Suprapubic skin (tissue), 4 donors: ENCODE data around the gene ATF6B. TPM values are rescaled to one million over a fixed set of nuclear protein-coding genes. Genes with fewer than 3 reads are reported as not detected.

Experiments used
- DNase-seq, 2 donors: peaks; one replicate each; pipeline ENCODE4 v3.0.0-alpha.2; 2019; ENCODE audit warnings: low spot score in 2 of 2
- H3K27ac ChIP-seq: fragments of 200-600 bp; sonication (generic); one replicate; pipeline ENCODE4 v1.5.1; 2019
- H3K27me3 ChIP-seq: fragments of 200-600 bp; sonication (generic); one replicate; pipeline ENCODE4 v1.5.1; 2019
- H3K36me3 ChIP-seq: fragments of 200-600 bp; sonication (generic); one replicate; pipeline ENCODE4 v1.5.1; 2019
- H3K4me1 ChIP-seq: fragments of 200-600 bp; sonication (generic); one replicate; pipeline ENCODE4 v1.5.1; 2019
- H3K4me3 ChIP-seq: fragments of 200-600 bp; sonication (generic); one replicate; pipeline ENCODE4 v1.5.1; 2019; ENCODE audit warnings: mild to moderate bottlenecking
- H3K9me3 ChIP-seq: fragments of 200-600 bp; sonication (generic); one replicate; pipeline ENCODE4 v1.5.1; 2019
- EP300 ChIP-seq: sonication (generic); formaldehyde crosslinking; IDR thresholded peaks from one replicate; pipeline ENCODE4 v1.6.1; 2017; ENCODE audit warnings: antibody characterized with exemption
- POLR2A ChIP-seq, 2 donors: fragments of 450-650 bp; IDR thresholded peaks; one replicate each; pipeline ENCODE4 v1.6.1; 2017; ENCODE audit warnings: antibody characterized with exemption in 2 of 2, mild to moderate bottlenecking in 2 of 2, moderate library complexity in 2 of 2
- POLR2AphosphoS5 ChIP-seq, 3 donors: sonication (generic); formaldehyde crosslinking; IDR thresholded peaks; one replicate each; pipeline ENCODE4 v1.6.1; 2017; ENCODE audit warnings: antibody characterized with exemption in 3 of 3
- WGBS: methylation state at CpG from one replicate; pipeline ENCODE4 v1.1.5; 2018; 5-methylcytosine and 5-hydroxymethylcytosine counted together
- total RNA-seq, 4 donors: library from RNA; depleted of rRNA; stranded (reverse); fragments of >200 nt; gene quantifications; one replicate each; pipeline ENCODE4 v1.1.0, GENCODE V29; 2016
- TF ChIP-seq, protein P1 (sequence below), 2 donors: fragments of 200-600 bp in 1 of 2; fragments of 450-650 bp in 1 of 2; sonication (generic) in 1 of 2; IDR thresholded peaks; one replicate each; pipeline ENCODE4 v1.5.1; 2016 to 2019; ENCODE audit warnings: antibody characterized with exemption in 2 of 2, mild to moderate bottlenecking in 1 of 2, moderate library complexity in 1 of 2

ATF6B gene
- total RNA-seq, 4 donors from 2014 or later = 55.8 to 161 (median 74.0) TPM

DNA sequence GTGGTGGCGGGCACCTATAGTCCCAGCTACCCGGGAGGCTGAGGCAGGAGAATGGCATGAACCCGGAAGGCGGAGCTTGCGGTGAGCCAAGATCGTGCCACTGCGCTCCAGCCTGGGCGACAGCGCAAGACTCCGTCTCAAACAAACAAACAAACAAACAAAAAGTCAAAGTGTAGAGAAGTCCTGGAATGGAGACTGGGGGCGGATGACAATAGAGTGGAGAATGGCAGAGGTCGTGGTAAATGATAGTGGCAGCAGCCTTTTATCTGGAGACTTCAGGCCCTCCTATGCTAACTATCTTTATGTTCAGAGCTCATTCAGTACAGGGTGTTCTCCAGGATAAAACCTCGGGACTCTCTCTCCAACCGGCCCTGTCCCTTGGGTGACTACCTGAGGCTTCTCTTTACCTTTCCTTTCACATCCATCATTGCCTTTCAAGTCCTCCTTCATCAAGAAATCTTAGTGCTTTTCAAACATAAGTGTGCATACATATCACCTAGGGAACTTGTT, 3.4 kb upstream of the ATF6B start:
- peak overlapping the region; percentile 32 for H3K27ac ChIP-seq

DNA sequence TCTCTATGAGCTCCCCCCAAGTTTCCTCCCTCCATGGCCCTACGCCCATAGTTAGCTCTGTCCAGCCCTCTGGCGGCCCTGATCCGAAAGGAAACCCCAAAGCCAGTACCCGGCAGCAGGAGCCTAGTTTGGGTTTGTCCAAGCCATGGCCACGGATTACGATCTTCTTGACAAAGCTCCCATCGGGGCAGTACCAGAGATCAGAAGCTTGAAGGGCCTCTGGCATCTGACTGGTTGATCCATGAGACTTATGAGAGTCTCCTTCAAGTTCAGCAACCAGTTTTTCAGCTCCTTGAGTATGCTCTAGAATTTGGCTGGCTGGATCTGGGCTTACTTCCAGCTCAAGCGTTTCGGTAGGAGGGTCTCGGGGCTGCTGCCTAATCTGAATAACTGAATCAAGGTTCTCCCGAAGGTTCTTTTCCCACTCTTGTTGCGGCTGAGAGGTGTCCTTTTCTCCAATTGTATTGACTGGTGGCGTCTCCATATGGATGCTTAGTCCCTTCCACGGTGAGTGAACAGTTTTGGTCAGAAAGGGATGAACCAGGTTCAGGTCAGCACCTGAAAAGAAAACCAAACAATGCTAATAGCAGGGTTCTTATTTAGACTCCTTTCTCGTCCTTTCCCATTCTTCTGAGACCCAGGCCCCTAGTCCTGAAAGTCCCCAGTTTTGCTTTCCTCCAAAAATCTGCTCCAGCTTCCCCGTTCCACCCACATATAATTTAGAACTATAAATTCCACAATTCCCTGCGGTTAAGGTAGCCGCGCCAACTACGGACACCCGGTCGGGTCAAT, 1.4 kb upstream of the ATF6B start:
- Histone ChIP-seq H3K27me3 (no peaks in the 10 kb centered on the region), H3K9me3 (no peaks in the 10 kb centered on the region), H3K4me3 (peak overlapping the region; percentile 97), H3K36me3 (peaks cover 23% of the 10 kb centered on the region), H3K4me1 (peaks cover 41% of the 10 kb centered on the region), H3K27ac (peak overlapping the region; percentile 93)
- DNase-seq = no peak
- WGBS = 28% methylated on average over 21 of the region's 22 CpGs
- no peak for TF ChIP-seq EP300
- peak in 1 of 3 donors; percentile 81 for TF ChIP-seq POLR2AphosphoS5 (IDR thresholded peaks at IDR 0.05)

More for the DNA sequence above, 3.4 kb upstream of the ATF6B start:
- Histone ChIP-seq H3K36me3 (peaks cover 3% of the 10 kb centered on the region), H3K9me3 (no peaks in the 10 kb centered on the region), H3K27me3 (no peaks in the 10 kb centered on the region), H3K4me1 (peaks cover 33% of the 10 kb centered on the region), H3K4me3 (no peak overlapping the region)
- no peak for DNase-seq
- TF ChIP-seq POLR2AphosphoS5 (IDR thresholded peaks at IDR 0.05) (no peak), EP300 (no peak), POLR2A (IDR thresholded peaks at IDR 0.05) (no peak)
- TF ChIP-seq, protein P1, sequence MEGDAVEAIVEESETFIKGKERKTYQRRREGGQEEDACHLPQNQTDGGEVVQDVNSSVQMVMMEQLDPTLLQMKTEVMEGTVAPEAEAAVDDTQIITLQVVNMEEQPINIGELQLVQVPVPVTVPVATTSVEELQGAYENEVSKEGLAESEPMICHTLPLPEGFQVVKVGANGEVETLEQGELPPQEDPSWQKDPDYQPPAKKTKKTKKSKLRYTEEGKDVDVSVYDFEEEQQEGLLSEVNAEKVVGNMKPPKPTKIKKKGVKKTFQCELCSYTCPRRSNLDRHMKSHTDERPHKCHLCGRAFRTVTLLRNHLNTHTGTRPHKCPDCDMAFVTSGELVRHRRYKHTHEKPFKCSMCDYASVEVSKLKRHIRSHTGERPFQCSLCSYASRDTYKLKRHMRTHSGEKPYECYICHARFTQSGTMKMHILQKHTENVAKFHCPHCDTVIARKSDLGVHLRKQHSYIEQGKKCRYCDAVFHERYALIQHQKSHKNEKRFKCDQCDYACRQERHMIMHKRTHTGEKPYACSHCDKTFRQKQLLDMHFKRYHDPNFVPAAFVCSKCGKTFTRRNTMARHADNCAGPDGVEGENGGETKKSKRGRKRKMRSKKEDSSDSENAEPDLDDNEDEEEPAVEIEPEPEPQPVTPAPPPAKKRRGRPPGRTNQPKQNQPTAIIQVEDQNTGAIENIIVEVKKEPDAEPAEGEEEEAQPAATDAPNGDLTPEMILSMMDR (IDR thresholded peaks at IDR 0.05) = no peak
- WGBS = 89% methylated on average over 14 of the region's 14 CpGs

DNA sequence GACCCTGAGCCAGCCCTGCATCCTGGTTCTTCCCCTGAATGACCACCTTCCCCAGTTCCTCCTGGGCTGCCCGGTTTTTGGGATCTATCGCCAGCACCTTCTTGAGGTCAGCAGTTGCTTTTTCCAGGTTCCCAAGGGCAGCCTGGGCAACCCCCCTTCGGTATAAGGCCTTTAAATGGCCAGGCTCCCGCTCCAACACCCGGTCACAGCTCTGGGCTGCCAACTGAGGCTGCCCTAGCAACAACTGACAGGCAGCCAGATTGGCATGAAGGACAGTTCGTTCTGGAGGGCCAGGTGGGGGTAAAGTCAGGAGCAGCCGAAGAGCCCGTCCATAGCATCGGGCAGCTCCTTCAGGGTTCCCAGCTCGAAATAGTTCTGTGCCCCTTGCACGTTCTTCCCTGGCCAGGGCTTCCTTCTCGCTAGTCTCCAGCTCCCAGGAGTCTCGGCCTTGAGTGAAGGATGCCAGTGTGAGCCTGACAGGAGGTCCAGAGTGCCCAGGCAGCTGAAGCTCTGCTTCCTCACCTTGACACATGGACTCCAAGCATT, 778 bp upstream of the ATF6B start:
- TF ChIP-seq EP300 = no peak
- TF ChIP-seq, protein P1 (IDR thresholded peaks at IDR 0.05) = no peak
- TF ChIP-seq POLR2A (IDR thresholded peaks at IDR 0.05) = no peak
- TF ChIP-seq POLR2AphosphoS5 (IDR thresholded peaks at IDR 0.05) = no peak
- Histone ChIP-seq H3K27ac (peak overlapping the region; percentile 93), H3K9me3 (no peaks in the 10 kb centered on the region), H3K4me3 (peak overlapping the region; percentile 97), H3K36me3 (peaks cover 30% of the 10 kb centered on the region), H3K27me3 (no peaks in the 10 kb centered on the region), H3K4me1 (peaks cover 41% of the 10 kb centered on the region)
- WGBS = 93% methylated on average over 13 of the region's 13 CpGs
- DNase-seq = no peak

DNA sequence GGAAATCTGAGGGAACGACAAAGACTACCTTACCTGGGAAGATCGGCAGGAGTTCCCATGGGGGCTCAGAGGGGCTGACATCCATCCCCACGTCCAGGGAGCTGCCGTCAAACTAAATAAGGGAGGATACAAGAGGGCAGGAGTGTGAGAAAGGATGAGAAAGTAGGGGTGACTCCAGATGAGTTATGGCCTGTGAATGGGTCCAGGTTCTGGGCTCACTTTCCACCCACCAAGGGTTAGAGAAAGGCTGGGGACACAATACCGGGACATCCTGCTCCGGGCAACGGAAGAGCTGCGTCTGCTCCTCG, 683 bp downstream of the ATF6B start:
- 5% methylated on average over 9 of the region's 9 CpGs for WGBS

DNA sequence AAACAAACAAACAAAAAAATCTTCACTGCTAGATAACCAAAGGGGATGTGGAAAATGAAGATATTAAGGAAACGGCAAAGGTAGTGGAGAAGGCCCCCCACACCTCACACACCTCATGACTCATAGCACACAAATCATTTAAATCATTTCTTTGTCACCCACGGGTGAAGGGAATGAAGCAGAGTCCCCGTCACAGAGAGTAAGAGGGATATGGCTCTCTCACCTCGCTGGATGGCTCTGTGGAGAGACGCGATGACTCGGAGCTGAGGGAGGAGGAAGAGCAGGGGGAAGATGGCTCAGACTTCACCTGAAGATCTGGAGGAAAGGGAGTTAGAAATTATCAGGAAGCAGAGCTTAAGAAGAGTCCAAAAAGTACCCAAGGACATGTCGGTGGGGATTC, 1.2 kb downstream of the ATF6B start:
- Histone ChIP-seq H3K4me1 (peaks cover 41% of the 10 kb centered on the region), H3K27ac (no peak overlapping the region), H3K4me3 (peak overlapping the region; percentile 97), H3K36me3 (peaks cover 41% of the 10 kb centered on the region), H3K9me3 (no peaks in the 10 kb centered on the region), H3K27me3 (no peaks in the 10 kb centered on the region)
- TF ChIP-seq POLR2A (IDR thresholded peaks at IDR 0.05) (no peak), POLR2AphosphoS5 (IDR thresholded peaks at IDR 0.05) (no peak), EP300 (no peak)
- TF ChIP-seq, protein P1 (IDR thresholded peaks at IDR 0.05) = no peak
- no peak for DNase-seq
- 45% methylated on average over 8 of the region's 8 CpGs for WGBS

More for the DNA sequence above, 683 bp downstream of the ATF6B start:
- TF ChIP-seq EP300 (no peak), POLR2A (IDR thresholded peaks at IDR 0.05) (no peak), POLR2AphosphoS5 (IDR thresholded peaks at IDR 0.05) (no peak)
- TF ChIP-seq, protein P1 (IDR thresholded peaks at IDR 0.05) = no peak
- Histone ChIP-seq H3K27me3 (no peaks in the 10 kb centered on the region), H3K9me3 (no peaks in the 10 kb centered on the region), H3K4me1 (peaks cover 41% of the 10 kb centered on the region), H3K27ac (peak overlapping the region; percentile 93), H3K4me3 (peak overlapping the region; percentile 97), H3K36me3 (peaks cover 37% of the 10 kb centered on the region)
- DNase-seq = no peak
